RWPE2 (cell line): Measurements from ENCODE around the gene ANXA2.

Experiments used
- ATAC-seq: fragments of 200-7000 bp; cut with Tn5 transposase; 3 replicates; pipeline ENCODE4 v1.9.1; 2021; ENCODE audit warnings: low read depth
- DNase-seq: peaks from one replicate; pipeline ENCODE4 v3.0.0-alpha.2; 2020; ENCODE audit warnings: low spot score
- H3K27ac ChIP-seq: fragments of 450-650 bp; 2 replicates; pipeline ENCODE4 v1.5.1; 2017; ENCODE audit warnings: mild to moderate bottlenecking; ENCODE audit not compliant: poor library complexity, severe bottlenecking
- H3K27me3 ChIP-seq: fragments of 250-450 bp; sonication (Bioruptor Pico); 2 replicates; pipeline ENCODE4 v1.5.1; 2021; ENCODE audit warnings: mild to moderate bottlenecking, moderate library complexity; ENCODE audit not compliant: insufficient read depth, poor library complexity, severe bottlenecking
- H3K36me3 ChIP-seq: fragments of 250-450 bp; sonication (Bioruptor Pico); 2 replicates; pipeline ENCODE4 v1.5.1; 2020; ENCODE audit warnings: low read depth, mild to moderate bottlenecking, moderate library complexity
- H3K4me1 ChIP-seq: fragments of 250-450 bp; sonication (Bioruptor Pico); 2 replicates; pipeline ENCODE4 v1.5.1; 2021; ENCODE audit warnings: mild to moderate bottlenecking, moderate library complexity; ENCODE audit not compliant: insufficient read depth, poor library complexity, severe bottlenecking
- H3K4me3 ChIP-seq: fragments of 250-450 bp; sonication (Bioruptor Pico); 2 replicates; pipeline ENCODE4 v1.5.1; 2021; ENCODE audit warnings: mild to moderate bottlenecking, moderate library complexity; ENCODE audit not compliant: severe bottlenecking
- H3K9me3 ChIP-seq: fragments of 250-450 bp; sonication (Bioruptor Pico); 2 replicates; pipeline ENCODE4 v1.5.1; 2021; ENCODE audit warnings: mild to moderate bottlenecking, moderate library complexity; ENCODE audit not compliant: severe bottlenecking
- TF ChIP-seq, protein P1 (sequence below): fragments of 450-650 bp; IDR thresholded peaks from one replicate; pipeline ENCODE4 v1.5.1; 2017; ENCODE audit warnings: mild to moderate bottlenecking, moderate library complexity; ENCODE audit not compliant: poor library complexity, severe bottlenecking

The ANXA2 gene

DNA sequence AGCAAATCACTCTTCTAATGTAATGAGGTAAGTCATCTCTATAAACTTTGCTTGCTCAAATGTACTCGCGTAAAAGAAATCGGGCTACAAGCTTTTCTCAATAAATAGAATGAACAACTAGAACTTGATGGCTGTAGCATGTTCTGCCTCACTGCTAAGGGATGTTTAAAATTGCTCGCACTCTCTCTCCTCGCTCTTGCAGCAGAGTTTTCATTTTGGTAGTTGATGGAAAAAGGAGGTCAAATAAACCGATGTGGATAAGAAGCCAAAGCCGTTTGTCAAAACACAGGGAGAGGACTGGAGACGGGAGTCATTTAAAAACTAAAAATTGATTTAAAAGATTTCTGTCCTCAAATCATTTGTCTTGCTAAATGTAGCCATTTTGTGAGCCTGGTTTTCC lies 53.3 kb downstream of the ANXA2 start:
- TF ChIP-seq, protein P1, sequence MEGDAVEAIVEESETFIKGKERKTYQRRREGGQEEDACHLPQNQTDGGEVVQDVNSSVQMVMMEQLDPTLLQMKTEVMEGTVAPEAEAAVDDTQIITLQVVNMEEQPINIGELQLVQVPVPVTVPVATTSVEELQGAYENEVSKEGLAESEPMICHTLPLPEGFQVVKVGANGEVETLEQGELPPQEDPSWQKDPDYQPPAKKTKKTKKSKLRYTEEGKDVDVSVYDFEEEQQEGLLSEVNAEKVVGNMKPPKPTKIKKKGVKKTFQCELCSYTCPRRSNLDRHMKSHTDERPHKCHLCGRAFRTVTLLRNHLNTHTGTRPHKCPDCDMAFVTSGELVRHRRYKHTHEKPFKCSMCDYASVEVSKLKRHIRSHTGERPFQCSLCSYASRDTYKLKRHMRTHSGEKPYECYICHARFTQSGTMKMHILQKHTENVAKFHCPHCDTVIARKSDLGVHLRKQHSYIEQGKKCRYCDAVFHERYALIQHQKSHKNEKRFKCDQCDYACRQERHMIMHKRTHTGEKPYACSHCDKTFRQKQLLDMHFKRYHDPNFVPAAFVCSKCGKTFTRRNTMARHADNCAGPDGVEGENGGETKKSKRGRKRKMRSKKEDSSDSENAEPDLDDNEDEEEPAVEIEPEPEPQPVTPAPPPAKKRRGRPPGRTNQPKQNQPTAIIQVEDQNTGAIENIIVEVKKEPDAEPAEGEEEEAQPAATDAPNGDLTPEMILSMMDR: no peak
- ATAC-seq (no peak), DNase-seq (no peak)
- Histone ChIP-seq H3K36me3 (peaks cover 38% of the 10 kb centered on the region), H3K27me3 (no peaks in the 10 kb centered on the region), H3K4me1 (no peaks in the 10 kb centered on the region), H3K4me3 (no peak overlapping the region), H3K27ac (peak overlapping the region; percentile 32), H3K9me3 (no peaks in the 10 kb centered on the region)

DNA sequence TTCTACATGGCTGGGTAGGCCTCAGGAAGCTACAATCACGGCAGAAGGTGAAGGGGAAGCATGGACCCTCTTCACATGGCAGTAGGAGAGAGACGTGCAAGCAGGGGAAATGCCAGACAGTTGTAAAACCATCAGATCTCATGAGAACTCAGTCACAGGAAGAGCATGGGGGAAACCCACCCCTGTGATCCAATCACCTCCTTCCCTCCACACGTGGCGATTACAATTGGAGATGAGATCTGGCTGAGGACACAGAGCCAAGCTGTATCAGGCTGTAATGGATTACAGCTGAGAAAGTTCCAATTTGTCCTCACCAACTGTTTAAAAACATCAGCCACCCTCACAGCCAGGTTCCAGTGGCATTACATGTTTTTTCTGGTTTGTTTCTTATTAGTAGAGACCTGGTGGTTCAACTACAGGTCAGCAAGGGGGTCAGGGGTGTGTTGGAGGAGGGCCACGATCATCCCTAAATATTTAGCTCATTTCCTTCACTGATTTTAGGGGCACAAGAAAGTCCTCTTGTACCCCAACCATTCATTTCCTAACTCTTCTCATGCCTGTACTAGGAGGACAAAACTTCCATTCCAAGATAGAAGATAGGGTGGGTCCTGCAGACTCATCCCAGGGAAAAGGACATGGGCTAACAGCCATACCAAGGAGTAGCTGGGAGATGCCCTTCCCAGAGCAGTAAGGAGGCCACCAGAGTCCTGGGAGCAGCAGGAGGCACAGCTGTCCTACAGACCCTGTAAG lies 54.4 kb downstream of the ANXA2 start:
- ATAC-seq (peak; percentile 35), DNase-seq (no peak)
- Histone ChIP-seq H3K4me1 (no peaks in the 10 kb centered on the region), H3K36me3 (peaks cover 27% of the 10 kb centered on the region), H3K4me3 (no peak overlapping the region), H3K27ac (peak overlapping the region; percentile 32), H3K9me3 (no peaks in the 10 kb centered on the region), H3K27me3 (no peaks in the 10 kb centered on the region)
- TF ChIP-seq, protein P1: no peak

DNA sequence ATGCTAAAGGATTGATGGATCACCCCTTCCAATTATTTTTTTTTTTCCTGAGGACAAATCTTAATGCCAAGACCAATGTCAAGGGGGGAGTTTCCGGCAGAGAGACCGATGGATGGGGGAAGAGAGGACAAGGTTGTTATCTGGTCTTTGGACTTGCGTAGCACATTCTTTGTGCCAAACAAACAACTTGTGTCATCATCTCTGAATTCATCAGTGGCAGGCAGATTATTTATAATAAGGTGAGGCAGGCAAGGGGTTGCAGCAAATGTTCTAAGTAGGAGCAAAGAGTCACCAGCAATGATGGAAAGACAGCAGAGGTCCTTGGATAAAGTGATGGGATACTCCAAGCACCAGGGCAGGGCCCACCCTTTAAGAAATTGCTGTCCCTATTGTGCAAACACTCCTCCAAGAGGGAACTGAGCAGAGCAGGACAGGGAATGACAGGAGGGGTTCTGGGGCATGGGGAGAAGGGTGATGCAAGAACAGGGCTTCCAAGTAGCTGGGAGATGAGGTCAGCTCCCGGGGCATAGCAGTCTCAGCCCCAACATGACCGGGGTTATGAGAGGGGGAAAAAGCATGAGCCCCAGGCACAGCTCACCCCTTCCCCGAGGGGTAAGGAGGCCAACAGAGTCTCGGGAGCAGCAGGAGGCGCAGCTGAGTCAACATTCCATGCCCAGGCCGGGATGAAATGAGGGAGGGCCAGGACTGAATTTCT lies 57.4 kb downstream of the ANXA2 start:
- DNase-seq: no peak

DNA sequence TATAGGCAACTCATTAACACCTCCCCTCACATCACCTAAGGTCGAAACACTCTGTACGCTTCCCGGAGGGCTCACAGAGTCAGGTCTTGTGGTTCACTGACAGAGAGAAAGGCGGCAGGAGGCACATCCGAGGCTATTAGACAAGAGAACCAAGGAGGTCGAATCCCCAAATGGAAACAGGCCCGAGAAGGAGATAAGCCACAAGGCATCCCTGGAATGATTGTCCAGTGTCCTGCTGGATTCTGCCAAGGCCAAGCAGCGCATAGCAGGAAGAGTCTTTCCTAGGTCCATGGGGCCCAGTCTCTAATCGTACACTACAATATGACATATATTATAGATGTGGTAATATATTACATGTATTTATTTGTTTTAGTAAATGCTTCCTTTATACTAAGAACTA lies 58.5 kb downstream of the ANXA2 start:
- Histone ChIP-seq H3K4me3 (no peak overlapping the region), H3K36me3 (no peaks in the 10 kb centered on the region), H3K27me3 (no peaks in the 10 kb centered on the region), H3K9me3 (no peaks in the 10 kb centered on the region), H3K27ac (no peak overlapping the region), H3K4me1 (no peaks in the 10 kb centered on the region)
- ATAC-seq: no peak
- DNase-seq: no peak
- TF ChIP-seq, protein P1: no peak

More for the DNA sequence above, 57.4 kb downstream of the ANXA2 start:
- Histone ChIP-seq H3K4me1 (no peaks in the 10 kb centered on the region), H3K4me3 (no peak overlapping the region), H3K27me3 (no peaks in the 10 kb centered on the region), H3K27ac (peak overlapping the region; percentile 1), H3K36me3 (no peaks in the 10 kb centered on the region), H3K9me3 (no peaks in the 10 kb centered on the region)
- ATAC-seq: peak; percentile 1; the same call in 2 of the 3 replicates
- TF ChIP-seq, protein P1: peak; percentile 27
